Kidney (tissue), 14 donors: ENCODE results near the gene TOPAZ1. TPM values are rescaled to one million over a fixed set of nuclear protein-coding genes. Genes with fewer than 3 reads are reported as not detected.

ENCODE experiments used
- DNase-seq, 5 donors: peaks; one replicate each; pipeline ENCODE4 v3.0.0-alpha.2; 2013 to 2020
- FAIRE-seq: peaks from 2 replicates; lab custom pipeline; 2012; peaks lifted over from hg19 to GRCh38; lab: Jason Lieb, UNC
- H3K27ac ChIP-seq, 2 donors: one replicate each; pipeline ENCODE4 v1.7.0; 2013; ENCODE audit warnings: low read depth in 2 of 2, low read length in 2 of 2, inconsistent platforms in 1 of 2
- H3K27me3 ChIP-seq: one replicate; pipeline ENCODE4 v1.7.1; 2013; ENCODE audit warnings: low read length, inconsistent platforms; ENCODE audit not compliant: control insufficient read depth, insufficient read depth
- H3K36me3 ChIP-seq, 3 donors: one replicate each; pipeline versions ENCODE4 v1.7.0 to v1.7.1; 2013; ENCODE audit warnings: low read length in 3 of 3, control low read depth in 1 of 3, inconsistent platforms in 1 of 3; ENCODE audit not compliant: insufficient read depth in 3 of 3, control insufficient read depth in 2 of 3
- H3K4me1 ChIP-seq, 3 donors: one replicate each; pipeline versions ENCODE4 v1.7.0 to v1.7.1; 2013; ENCODE audit warnings: low read length in 3 of 3, inconsistent platforms in 1 of 3, low read depth in 1 of 3; ENCODE audit not compliant: control insufficient read depth in 2 of 3, insufficient read depth in 2 of 3
- H3K4me3 ChIP-seq, 3 donors: one replicate each; pipeline versions ENCODE4 v1.7.0 to v1.8.1; 2013; ENCODE audit warnings: low read length in 3 of 3, control low read depth in 1 of 3, inconsistent platforms in 1 of 3
- H3K9ac ChIP-seq, 3 donors: one replicate each; pipeline versions ENCODE4 v1.7.0 to v1.7.1; 2013; ENCODE audit warnings: low read length in 3 of 3, control low read depth in 1 of 3, inconsistent platforms in 1 of 3
- H3K9me3 ChIP-seq, 3 donors: one replicate each; pipeline versions ENCODE4 v1.7.0 to v1.7.1; 2013; ENCODE audit warnings: low read length in 3 of 3, control low read depth in 1 of 3, inconsistent platforms in 1 of 3; ENCODE audit not compliant: control insufficient read depth in 2 of 3, insufficient read depth in 1 of 3
- CTCF ChIP-seq: IDR thresholded peaks from 3 replicates; pipeline ENCODE4 v1.5.1; 2012; ENCODE audit warnings: mild to moderate bottlenecking, moderate library complexity, borderline replicate concordance; ENCODE audit not compliant: insufficient read depth; ENCODE audit errors: extremely low read depth
- intact Hi-C: fragments of 100-400 bp; cut with DNase I; formaldehyde crosslinking; loops from one replicate; pipeline ENCODE4 v1.11.1; 2022
- polyA plus RNA-seq: library from polyadenylated mRNA; stranded (reverse); fragments of 350-450 nt; fragmentation: Illumina TruSeq; extraction: RNeasy Lipid Tissue Mini Kit (QIAGEN cat#74804); gene quantifications from one replicate; pipeline ENCODE4 v1.2.3, GENCODE V29; 2014; ENCODE audit warnings: low read depth, low replicate concordance; ENCODE audit not compliant: insufficient read depth
- total RNA-seq: library from RNA; stranded (reverse); fragmentation: NEBNext Ultra II Directional; extraction: Animal tissue kit (Norgen Biotek cat#: 25700); gene quantifications from one replicate; pipeline ENCODE4 v1.2.1, GENCODE V29; 2021
- donor health status: control.
- donor health status: control.
- donor health status: control.
- donor health status: control.
- donor health status: control.
- donor health status: DM: yes; HTN: yes; CAD: no.
- donor health status: Normal renal cell carcinoma (clear cell type).

The TOPAZ1 gene
- total and polyA plus RNA-seq, 2 donors from 2014 or later: not detected

DNA sequence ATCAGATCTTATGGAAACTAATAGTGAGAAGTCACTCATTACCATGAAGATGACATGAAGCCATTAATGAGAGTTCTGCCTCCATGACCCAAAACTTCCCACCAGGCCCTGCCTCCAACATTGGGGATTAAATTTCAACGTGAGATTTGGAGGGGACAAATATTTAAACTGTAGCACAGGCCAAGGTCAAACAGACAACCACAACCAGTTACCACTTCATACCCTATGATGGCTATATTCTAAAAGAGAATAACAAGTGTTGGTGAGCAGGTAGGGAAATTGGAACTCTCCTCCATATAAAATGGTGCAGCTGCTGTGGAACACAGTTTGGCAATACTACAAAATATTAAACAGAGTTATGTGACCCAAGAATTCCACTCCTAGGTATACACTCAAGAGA, 133.8 kb downstream of the TOPAZ1 start:
- Histone ChIP-seq H3K9ac (no peak overlapping the region), H3K4me1 (no peaks in the 10 kb centered on the region), H3K27me3 (no peaks in the 10 kb centered on the region), H3K27ac (no peak overlapping the region), H3K9me3 (no peaks in the 10 kb centered on the region), H3K36me3 (peaks cover 0 to 3% (median 2%) of the 10 kb centered on the region in 3 donors), H3K4me3 (no peak overlapping the region)
- DNase-seq (no peak), FAIRE-seq (no peak)
- no peak for TF ChIP-seq CTCF
- intact Hi-C loops: no loop called here

Other genes starting within 250 kb of the TOPAZ1 start
- 30.4 TPM for gene TCAIM, start 96.9 kb downstream of the TOPAZ1 start, total RNA-seq
- gene TCAIM, start 96.9 kb downstream of the TOPAZ1 start, polyA plus RNA-seq: 26.5 TPM
- gene ZNF445, start 235.8 kb downstream of the TOPAZ1 start, total RNA-seq: 19.6 TPM
- gene ZNF445, start 235.8 kb downstream of the TOPAZ1 start, polyA plus RNA-seq: 2.3 TPM